Mesenchymal stem cell (in vitro differentiated cells and primary cell): ENCODE measurements around the gene AVEN.

Source experiments
- DNase-seq: peaks from one replicate; pipeline ENCODE4 v3.0.0-alpha.2; 2013
- H2AFZ ChIP-seq: one replicate; pipeline ENCODE4 v1.6.1; 2013; ENCODE audit warnings: low read depth, mild to moderate bottlenecking, control low read depth, inconsistent platforms, low read length, moderate library complexity
- H2AK5ac ChIP-seq: 2 replicates; pipeline ENCODE4 v1.6.1; 2013; ENCODE audit warnings: low read length, moderate library complexity, mild to moderate bottlenecking, inconsistent platforms; ENCODE audit not compliant: severe bottlenecking
- H2BK120ac ChIP-seq: one replicate; pipeline ENCODE4 v1.6.1; 2013; ENCODE audit warnings: low read depth, mild to moderate bottlenecking, inconsistent platforms, low read length, moderate library complexity
- H2BK12ac ChIP-seq, 2 experiments: one replicate each; pipeline ENCODE4 v1.6.1; 2013; ENCODE audit warnings: inconsistent platforms in 2 of 2, low read length in 2 of 2, mild to moderate bottlenecking in 2 of 2, moderate library complexity in 2 of 2, control low read depth in 1 of 2
- H2BK15ac ChIP-seq: one replicate; pipeline ENCODE4 v1.6.1; 2013; ENCODE audit warnings: mild to moderate bottlenecking, low read depth, inconsistent platforms; ENCODE audit not compliant: poor library complexity, severe bottlenecking
- H2BK5ac ChIP-seq: 2 replicates; pipeline ENCODE4 v1.6.1; 2013; ENCODE audit warnings: low read depth, mild to moderate bottlenecking, low read length, control low read depth, inconsistent platforms; ENCODE audit not compliant: poor library complexity, severe bottlenecking
- H3K14ac ChIP-seq, 2 experiments: one replicate each; pipeline ENCODE4 v1.6.1; 2013; ENCODE audit warnings: inconsistent platforms in 2 of 2, low read length in 2 of 2, control low read depth in 1 of 2, mild to moderate bottlenecking in 1 of 2, moderate library complexity in 1 of 2
- H3K18ac ChIP-seq, 2 experiments: one replicate each; pipeline ENCODE4 v1.6.1; 2013; ENCODE audit warnings: inconsistent platforms in 2 of 2, low read length in 2 of 2, control low read depth in 1 of 2, low read depth in 1 of 2, mild to moderate bottlenecking in 1 of 2
- H3K23ac ChIP-seq, 2 experiments: one replicate each; pipeline ENCODE4 v1.6.1; 2013; ENCODE audit warnings: inconsistent platforms in 2 of 2, low read length in 2 of 2, mild to moderate bottlenecking in 2 of 2, moderate library complexity in 2 of 2, control low read depth in 1 of 2
- H3K27ac ChIP-seq: 2 replicates; pipeline ENCODE4 v1.5.1; 2013; ENCODE audit warnings: mild to moderate bottlenecking, moderate library complexity, low read length, control low read depth, inconsistent platforms; ENCODE audit not compliant: poor library complexity, severe bottlenecking
- H3K27me3 ChIP-seq, 2 experiments: 2 replicates each; pipeline versions ENCODE4 v1.6.1 to v1.7.0; 2013; ENCODE audit warnings: low read length in 2 of 2, mild to moderate bottlenecking in 2 of 2, moderate library complexity in 2 of 2, control low read depth in 1 of 2, inconsistent platforms in 1 of 2; ENCODE audit not compliant: control insufficient read depth in 1 of 2, insufficient read depth in 1 of 2
- H3K36me3 ChIP-seq, 2 experiments: 2 replicates each; pipeline versions ENCODE4 v1.6.1 to v1.7.0; 2013; ENCODE audit warnings: low read length in 2 of 2, control low read depth in 1 of 2, inconsistent platforms in 1 of 2, low read depth in 1 of 2, mild to moderate bottlenecking in 1 of 2; ENCODE audit not compliant: insufficient read depth in 2 of 2, control insufficient read depth in 1 of 2
- H3K4ac ChIP-seq, 2 experiments: one replicate each; pipeline ENCODE4 v1.6.1; 2013; ENCODE audit warnings: inconsistent platforms in 2 of 2, low read length in 2 of 2, mild to moderate bottlenecking in 2 of 2, moderate library complexity in 2 of 2, control low read depth in 1 of 2, low read depth in 1 of 2
- H3K4me1 ChIP-seq: 2 replicates; pipeline ENCODE4 v1.6.1; 2013; ENCODE audit warnings: low read depth, low read length, control low read depth; ENCODE audit not compliant: control insufficient read depth, insufficient read depth
- H3K4me2 ChIP-seq: 2 replicates; pipeline ENCODE4 v1.6.1; 2013; ENCODE audit warnings: low read length, mild to moderate bottlenecking, inconsistent platforms; ENCODE audit not compliant: poor library complexity, severe bottlenecking
- H3K4me3 ChIP-seq, 2 experiments: 2 replicates each; pipeline versions ENCODE4 v1.5.1 to v1.7.0; 2013; ENCODE audit warnings: low read length in 2 of 2, mild to moderate bottlenecking in 2 of 2, control low read depth in 1 of 2, low read depth in 1 of 2; ENCODE audit not compliant: insufficient read depth in 1 of 2
- H3K79me1 ChIP-seq: replicated peaks from 2 replicates; pipeline ENCODE4 v1.6.1; 2013; ENCODE audit warnings: mild to moderate bottlenecking, control low read depth, low read length, inconsistent platforms; ENCODE audit not compliant: poor library complexity, severe bottlenecking
- H3K9ac ChIP-seq: 2 replicates; pipeline ENCODE4 v1.7.0; 2013; ENCODE audit warnings: mild to moderate bottlenecking, low read length, moderate library complexity
- H3K9me3 ChIP-seq: 2 replicates; pipeline ENCODE4 v1.7.0; 2013; ENCODE audit warnings: mild to moderate bottlenecking, low read length; ENCODE audit not compliant: control insufficient read depth
- H4K8ac ChIP-seq: one replicate; pipeline ENCODE4 v1.6.1; 2013; ENCODE audit warnings: inconsistent platforms, mild to moderate bottlenecking, low read length, moderate library complexity
- H4K91ac ChIP-seq: one replicate; pipeline ENCODE4 v1.6.1; 2013; ENCODE audit warnings: mild to moderate bottlenecking, low read length, inconsistent platforms
- WGBS: methylation state at CpG from one replicate; pipeline ENCODE4 v1.1.7; 2013; ENCODE audit warnings: mixed read lengths; 5-methylcytosine and 5-hydroxymethylcytosine counted together

The AVEN gene

GRCh38 chr15:33840615-33841014 is 198.4 kb downstream of the AVEN start:
- Histone ChIP-seq H2AFZ (no peak overlapping the region), H3K14ac (no peak overlapping the region), H3K9me3 (no peaks in the 10 kb centered on the region), H3K79me1 (no peaks in the 10 kb centered on the region), H3K4me2 (no peak overlapping the region), H2BK12ac (no peak overlapping the region), H2AK5ac (no peak overlapping the region), H2BK120ac (no peak overlapping the region), H3K4me1 (peaks cover 2% of the 10 kb centered on the region), H4K91ac (no peak overlapping the region), H3K4ac (no peak overlapping the region), H2BK15ac (no peak overlapping the region), H3K23ac (no peak overlapping the region), H3K9ac (no peak overlapping the region), H3K4me3 (no peak overlapping the region), H3K18ac (no peak overlapping the region), H2BK5ac (no peak overlapping the region), H3K27me3 (peaks cover 0 to 2% of the 10 kb centered on the region in 2 experiments), H4K8ac (no peak overlapping the region), H3K27ac (no peak overlapping the region), H3K36me3 (peaks cover 0 to 10% of the 10 kb centered on the region in 2 experiments)
- 89% methylated on average over 3 of the region's 3 CpGs for WGBS
- no peak for DNase-seq

GRCh38 chr15:33839540-33839939 is 199.5 kb downstream of the AVEN start:
- Histone ChIP-seq H3K4me1 (peaks cover 5% of the 10 kb centered on the region), H3K4me2 (no peak overlapping the region), H3K9me3 (no peaks in the 10 kb centered on the region), H4K8ac (no peak overlapping the region), H3K27ac (no peak overlapping the region), H3K27me3 (peaks cover 0 to 2% of the 10 kb centered on the region in 2 experiments), H2BK12ac (no peak overlapping the region), H2BK5ac (no peak overlapping the region), H2BK120ac (no peak overlapping the region), H3K4ac (no peak overlapping the region), H3K36me3 (peaks cover 0 to 10% of the 10 kb centered on the region in 2 experiments), H3K9ac (no peak overlapping the region), H4K91ac (no peak overlapping the region), H3K14ac (no peak overlapping the region), H2AK5ac (no peak overlapping the region), H2AFZ (no peak overlapping the region), H3K23ac (no peak overlapping the region), H3K79me1 (no peaks in the 10 kb centered on the region), H3K4me3 (no peak overlapping the region), H2BK15ac (no peak overlapping the region), H3K18ac (no peak overlapping the region)
- no peak for DNase-seq
- WGBS = 100% methylated on average over 2 of the region's 2 CpGs

DNA sequence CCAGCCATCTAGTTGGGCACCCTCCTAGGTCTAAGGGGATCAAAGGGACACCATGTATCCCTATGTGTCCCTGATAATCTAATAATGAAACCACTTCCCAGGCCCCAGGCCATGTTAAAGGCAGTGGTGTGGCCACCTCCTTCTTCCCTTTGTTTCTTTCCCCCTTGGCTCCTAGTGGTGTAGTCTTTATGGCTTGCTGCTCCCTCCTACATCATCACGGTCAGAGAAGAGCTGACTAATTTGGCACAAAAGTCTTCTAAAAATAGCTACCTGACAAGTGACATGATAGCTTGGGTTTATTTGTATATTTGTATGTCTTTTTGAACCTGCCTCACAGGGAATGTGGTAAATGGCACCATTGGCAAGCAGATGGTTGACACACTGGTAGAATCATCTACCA is 201.7 kb downstream of the AVEN start:
- no peak overlapping the region for H3K4me3 ChIP-seq
- H3K27me3 ChIP-seq = no peaks in the 10 kb centered on the region
- H3K4ac ChIP-seq = no peak overlapping the region
- no peak overlapping the region for H4K8ac ChIP-seq
- H3K23ac ChIP-seq = no peak overlapping the region
- peaks cover 5% of the 10 kb centered on the region for H3K4me1 ChIP-seq
- H2AK5ac ChIP-seq = no peak overlapping the region
- no peaks in the 10 kb centered on the region for H3K79me1 ChIP-seq
- no peak overlapping the region for H2BK5ac ChIP-seq
- H4K91ac ChIP-seq = no peak overlapping the region
- H2BK120ac ChIP-seq = no peak overlapping the region
- H3K9me3 ChIP-seq = no peaks in the 10 kb centered on the region
- H3K14ac ChIP-seq = no peak overlapping the region
- no peak overlapping the region for H3K4me2 ChIP-seq
- H3K36me3 ChIP-seq = peaks cover 0 to 7% of the 10 kb centered on the region in 2 experiments
- H3K27ac ChIP-seq = no peak overlapping the region
- H2BK12ac ChIP-seq = no peak overlapping the region
- no peak overlapping the region for H2AFZ ChIP-seq
- H3K18ac ChIP-seq = no peak overlapping the region
- no peak for DNase-seq
- no peak overlapping the region for H2BK15ac ChIP-seq
- no peak overlapping the region for H3K9ac ChIP-seq
- 60% methylated on average over 1 of the region's 1 CpG for whole genome bisulfite sequencing

GRCh38 chr15:33834892-33835743 is 203.9 kb downstream of the AVEN start:
- Histone ChIP-seq H2BK5ac (no peak overlapping the region), H3K27me3 (no peaks in the 10 kb centered on the region), H3K14ac (no peak overlapping the region), H3K36me3 (peaks cover 0 to 7% of the 10 kb centered on the region in 2 experiments), H2BK120ac (no peak overlapping the region), H3K79me1 (no peaks in the 10 kb centered on the region), H3K9ac (no peak overlapping the region), H3K4me2 (no peak overlapping the region), H2AFZ (no peak overlapping the region), H2BK12ac (no peak overlapping the region), H3K18ac (no peak overlapping the region), H2BK15ac (no peak overlapping the region), H3K27ac (no peak overlapping the region), H4K8ac (no peak overlapping the region), H3K23ac (no peak overlapping the region), H3K4me1 (peaks cover 5% of the 10 kb centered on the region), H3K9me3 (no peaks in the 10 kb centered on the region), H4K91ac (no peak overlapping the region), H3K4ac (no peak overlapping the region), H3K4me3 (no peak overlapping the region), H2AK5ac (no peak overlapping the region)
- no peak for DNase-seq
- 46% methylated on average over 8 of the region's 9 CpGs for WGBS
